Lower leg skin (tissue), 3 donors: Measurements from ENCODE around the gene KIAA0040.

ENCODE experiments used
- POLR2A ChIP-seq, 2 donors: fragments of 450-650 bp; IDR thresholded peaks; one replicate each; pipeline ENCODE4 v1.6.1; 2016 to 2017; ENCODE audit warnings: antibody characterized with exemption in 2 of 2, mild to moderate bottlenecking in 1 of 2, moderate library complexity in 1 of 2
- TF ChIP-seq, protein P1 (sequence below), 3 donors: fragments of 450-650 bp; IDR thresholded peaks; one replicate each; pipeline ENCODE4 v1.5.1; 2016; ENCODE audit warnings: antibody characterized with exemption in 3 of 3, mild to moderate bottlenecking in 3 of 3, moderate library complexity in 2 of 3

- TF ChIP-seq, protein P1, sequence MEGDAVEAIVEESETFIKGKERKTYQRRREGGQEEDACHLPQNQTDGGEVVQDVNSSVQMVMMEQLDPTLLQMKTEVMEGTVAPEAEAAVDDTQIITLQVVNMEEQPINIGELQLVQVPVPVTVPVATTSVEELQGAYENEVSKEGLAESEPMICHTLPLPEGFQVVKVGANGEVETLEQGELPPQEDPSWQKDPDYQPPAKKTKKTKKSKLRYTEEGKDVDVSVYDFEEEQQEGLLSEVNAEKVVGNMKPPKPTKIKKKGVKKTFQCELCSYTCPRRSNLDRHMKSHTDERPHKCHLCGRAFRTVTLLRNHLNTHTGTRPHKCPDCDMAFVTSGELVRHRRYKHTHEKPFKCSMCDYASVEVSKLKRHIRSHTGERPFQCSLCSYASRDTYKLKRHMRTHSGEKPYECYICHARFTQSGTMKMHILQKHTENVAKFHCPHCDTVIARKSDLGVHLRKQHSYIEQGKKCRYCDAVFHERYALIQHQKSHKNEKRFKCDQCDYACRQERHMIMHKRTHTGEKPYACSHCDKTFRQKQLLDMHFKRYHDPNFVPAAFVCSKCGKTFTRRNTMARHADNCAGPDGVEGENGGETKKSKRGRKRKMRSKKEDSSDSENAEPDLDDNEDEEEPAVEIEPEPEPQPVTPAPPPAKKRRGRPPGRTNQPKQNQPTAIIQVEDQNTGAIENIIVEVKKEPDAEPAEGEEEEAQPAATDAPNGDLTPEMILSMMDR (IDR thresholded peaks at IDR 0.05) = no peak
- TF ChIP-seq POLR2A (IDR thresholded peaks at IDR 0.05) = no peak
Measured at GRCh38 chr1:175207971-175208370, 15.4 kb upstream of the KIAA0040 start.
